H1 (cell line): ENCODE data around the gene PMS2. TPM values are rescaled to one million over a fixed set of nuclear protein-coding genes. Genes with fewer than 3 reads are reported as not detected.

Experiments
- CTCF ChIA-PET: fragments of 300-600 bp; sonication (Branson Sonifier 250); formaldehyde crosslinking; loops from one replicate; lab custom pipeline; 2021; ENCODE audit not compliant: partially characterized antibody; lab: Charles Lee
- POLR2A ChIA-PET: fragments of 300-600 bp; sonication (Branson Sonifier 250); formaldehyde crosslinking; loops from one replicate; lab custom pipeline; 2021; ENCODE audit warnings: inconsistent platforms; ENCODE audit not compliant: partially characterized antibody; lab: Charles Lee
- DNase-seq, 2 experiments: peaks; one replicate each; pipeline versions ENCODE4 v3.0.0 to v3.0.0-alpha.2; 2010 to 2022; ENCODE audit warnings: low spot score in 2 of 2, low read depth in 1 of 2, mixed read lengths in 1 of 2
- FAIRE-seq: peaks from 2 replicates; lab custom pipeline; 2011; peaks lifted over from hg19 to GRCh38; lab: Jason Lieb, UNC
- H2AFZ ChIP-seq: 2 replicates; pipeline ENCODE4 v1.8.1; 2012; ENCODE audit warnings: low read length, inconsistent platforms
- H2AK5ac ChIP-seq: 2 replicates; pipeline ENCODE4 v1.6.1; 2013; ENCODE audit warnings: low read depth, low read length
- H2BK120ac ChIP-seq: replicated peaks from 2 replicates; pipeline ENCODE3; 2013; ENCODE audit warnings: low read depth, low read length, inconsistent platforms
- H2BK12ac ChIP-seq: 2 replicates; pipeline ENCODE4 v1.6.1; 2013; ENCODE audit warnings: low read depth, low read length
- H2BK15ac ChIP-seq: 2 replicates; pipeline ENCODE4 v1.6.1; 2013; ENCODE audit warnings: low read length
- H2BK20ac ChIP-seq: 2 replicates; pipeline ENCODE4 v1.6.1; 2013; ENCODE audit warnings: low read length
- H2BK5ac ChIP-seq: 2 replicates; pipeline ENCODE4 v1.6.1; 2013; ENCODE audit warnings: low read depth, low read length
- H3K14ac ChIP-seq: 2 replicates; pipeline ENCODE4 v1.6.1; 2013; ENCODE audit warnings: inconsistent platforms; ENCODE audit not compliant: insufficient read length
- H3K18ac ChIP-seq: 2 replicates; pipeline ENCODE4 v1.6.1; 2013; ENCODE audit warnings: low read length; ENCODE audit errors: extremely low read depth
- H3K23ac ChIP-seq: 2 replicates; pipeline ENCODE4 v1.6.1; 2013; ENCODE audit warnings: inconsistent platforms; ENCODE audit not compliant: insufficient read length
- H3K23me2 ChIP-seq: 2 replicates; pipeline ENCODE4 v1.6.1; 2013; ENCODE audit warnings: low read depth, low read length
- H3K27ac ChIP-seq: 2 replicates; pipeline ENCODE4 v1.6.1; 2011; ENCODE audit warnings: low read depth, low read length, inconsistent platforms
- H3K27me3 ChIP-seq, 4 experiments: replicated peaks in 1 of 4; 1 replicate in 1 of 4; 2 replicates in 3 of 4; pipeline versions ENCODE4 v1.6.1 to v1.8.1; 2011 to 2013; ENCODE audit warnings: low read length in 3 of 4, mild to moderate bottlenecking in 3 of 4, inconsistent platforms in 2 of 4, mixed read lengths in 2 of 4, moderate library complexity in 1 of 4; ENCODE audit not compliant: control insufficient read depth in 3 of 4, insufficient read depth in 3 of 4; ENCODE audit errors: extremely low read depth in 1 of 4
- H3K36me3 ChIP-seq, 4 experiments: 2 replicates each; pipeline versions ENCODE4 v1.6.1 to v1.8.1; 2011 to 2013; ENCODE audit warnings: mild to moderate bottlenecking in 4 of 4, low read length in 3 of 4, moderate library complexity in 2 of 4, control low read depth in 1 of 4, inconsistent platforms in 1 of 4; ENCODE audit not compliant: insufficient read depth in 4 of 4, control insufficient read depth in 2 of 4
- H3K4ac ChIP-seq: replicated peaks from 2 replicates; pipeline ENCODE3; 2013; ENCODE audit warnings: low read length, low read depth, mixed read lengths, inconsistent platforms; ENCODE audit not compliant: insufficient read length
- H3K4me1 ChIP-seq, 4 experiments: replicated peaks in 1 of 4; 1 replicate in 1 of 4; 2 replicates in 3 of 4; pipeline versions ENCODE4 v1.6.1 to v1.8.1; 2011 to 2013; ENCODE audit warnings: low read length in 3 of 4, inconsistent platforms in 2 of 4, mixed read lengths in 1 of 4; ENCODE audit not compliant: insufficient read depth in 4 of 4, control insufficient read depth in 3 of 4
- H3K4me2 ChIP-seq, 2 experiments: 2 replicates each; pipeline versions ENCODE4 v1.6.1 to v1.8.1; 2011 to 2013; ENCODE audit warnings: low read depth in 2 of 2, low read length in 2 of 2, control low read depth in 1 of 2, inconsistent platforms in 1 of 2, mild to moderate bottlenecking in 1 of 2; ENCODE audit not compliant: insufficient read depth in 1 of 2
- H3K4me3 ChIP-seq, 4 experiments: fragments of 200-600, 300-600 bp in 1 of 4; sonication (generic), shearing (Covaris generic), sonication (Bioruptor Twin) in 1 of 4; 2 replicates each; pipeline versions ENCODE4 v1.5.1 to v1.8.1; 2011 to 2016; ENCODE audit warnings: low read length in 4 of 4, low read depth in 3 of 4, control low read depth in 2 of 4, inconsistent platforms in 2 of 4, mild to moderate bottlenecking in 2 of 4, mixed read lengths in 1 of 4, moderate library complexity in 1 of 4; ENCODE audit not compliant: insufficient read depth in 2 of 4; ENCODE audit errors: extremely low read depth in 1 of 4
- H3K56ac ChIP-seq: replicated peaks from 2 replicates; pipeline ENCODE3; 2013; ENCODE audit warnings: low read depth, mild to moderate bottlenecking, mixed read lengths, low read length, inconsistent platforms; ENCODE audit not compliant: insufficient read length
- H3K79me1 ChIP-seq: 2 replicates; pipeline ENCODE4 v1.6.1; 2013; ENCODE audit warnings: low read depth, low read length, control low read depth
- H3K79me2 ChIP-seq, 2 experiments: 2 replicates each; pipeline versions ENCODE4 v1.6.1 to v1.8.1; 2012 to 2013; ENCODE audit warnings: low read length in 2 of 2, mild to moderate bottlenecking in 2 of 2, inconsistent platforms in 1 of 2; ENCODE audit not compliant: insufficient read depth in 2 of 2, control insufficient read depth in 1 of 2
- H3K9ac ChIP-seq, 4 experiments: replicated peaks in 1 of 4; 1 replicate in 1 of 4; 2 replicates in 3 of 4; pipeline versions ENCODE4 v1.6.1 to v1.8.1; 2011 to 2013; ENCODE audit warnings: low read depth in 3 of 4, low read length in 3 of 4, control low read depth in 2 of 4, mild to moderate bottlenecking in 2 of 4, moderate library complexity in 2 of 4, inconsistent platforms in 1 of 4; ENCODE audit errors: extremely low read depth in 1 of 4
- H3K9me3 ChIP-seq, 2 experiments: 2 replicates each; pipeline versions ENCODE4 v1.6.1 to v1.8.1; 2012 to 2013; ENCODE audit warnings: mild to moderate bottlenecking in 2 of 2, moderate library complexity in 2 of 2, control low read depth in 1 of 2, inconsistent platforms in 1 of 2, low read depth in 1 of 2, low read length in 1 of 2, mixed read lengths in 1 of 2; ENCODE audit not compliant: insufficient read depth in 2 of 2
- H4K20me1 ChIP-seq, 2 experiments: replicated peaks in 1 of 2; 2 replicates each; pipeline versions ENCODE3 to v1.8.1; 2011 to 2013; ENCODE audit warnings: inconsistent platforms in 2 of 2, low read length in 2 of 2, mild to moderate bottlenecking in 1 of 2; ENCODE audit not compliant: insufficient read depth in 2 of 2, control insufficient read depth in 1 of 2
- H4K5ac ChIP-seq: 2 replicates; pipeline ENCODE4 v1.6.1; 2013; ENCODE audit warnings: low read length, low read depth, mixed read lengths, inconsistent platforms; ENCODE audit not compliant: insufficient read length
- H4K8ac ChIP-seq: 2 replicates; pipeline ENCODE4 v1.8.0; 2013; ENCODE audit warnings: mild to moderate bottlenecking, moderate library complexity, low read length, inconsistent platforms; ENCODE audit not compliant: insufficient read depth; ENCODE audit errors: extremely low read depth
- H4K91ac ChIP-seq: replicated peaks from 2 replicates; pipeline ENCODE3; 2013; ENCODE audit warnings: low read length, mixed read lengths, inconsistent platforms; ENCODE audit not compliant: insufficient read length
- ATF3 ChIP-seq: IDR thresholded peaks from 2 replicates; pipeline ENCODE4 v1.6.1; 2011; ENCODE audit warnings: low read depth, mild to moderate bottlenecking, low read length; ENCODE audit not compliant: insufficient read depth
- CTBP2 ChIP-seq: IDR thresholded peaks from 2 replicates; pipeline ENCODE4 v1.7.0; 2011; ENCODE audit warnings: borderline replicate concordance, mild to moderate bottlenecking, moderate library complexity, mixed read lengths, low read length; ENCODE audit not compliant: insufficient read depth, insufficient read length
- CTCF ChIP-seq, 3 experiments: IDR thresholded peaks; 1 replicate in 2 of 3; 2 replicates in 1 of 3; pipeline versions ENCODE4 v1.5.1 to v1.6.1; 2011; ENCODE audit warnings: low read length in 3 of 3, mild to moderate bottlenecking in 3 of 3, inconsistent platforms in 2 of 3, low read depth in 1 of 3, moderate library complexity in 1 of 3; ENCODE audit not compliant: insufficient read depth in 1 of 3; ENCODE audit errors: control extremely low read depth in 1 of 3
- E2F6 ChIP-seq: IDR thresholded peaks from 2 replicates; pipeline ENCODE4 v1.6.1; 2012; ENCODE audit warnings: inconsistent platforms
- EP300 ChIP-seq, 2 experiments: IDR thresholded peaks; 1 replicate in 1 of 2; 2 replicates in 1 of 2; pipeline ENCODE4 v1.6.1; 2011 to 2012; ENCODE audit warnings: low read depth in 2 of 2, low read length in 2 of 2, mild to moderate bottlenecking in 2 of 2, borderline replicate concordance in 1 of 2, inconsistent platforms in 1 of 2, moderate library complexity in 1 of 2
- PHF8 ChIP-seq: fragments of 200-600 bp; sonication (generic); conservative IDR thresholded peaks from 2 replicates; pipeline ENCODE4 v1.7.1; 2012; ENCODE audit warnings: low read depth, mild to moderate bottlenecking, inconsistent platforms, low read length, moderate library complexity
- SP1 ChIP-seq: IDR thresholded peaks from 2 replicates; pipeline ENCODE4 v1.6.1; 2011; ENCODE audit warnings: low read depth, low read length
- SP2 ChIP-seq: IDR thresholded peaks from 2 replicates; pipeline ENCODE4 v1.6.1; 2012; ENCODE audit warnings: mild to moderate bottlenecking, low read length, inconsistent platforms
- TBP ChIP-seq: IDR thresholded peaks from 2 replicates; pipeline ENCODE4 v1.6.1; 2011; ENCODE audit warnings: low read depth, low read length, improper control_type of control experiment
- TEAD4 ChIP-seq: IDR thresholded peaks from 2 replicates; pipeline ENCODE4 v1.6.1; 2012; ENCODE audit warnings: low read depth, low read length, inconsistent platforms, mixed read lengths
- WGBS, 2 experiments: shearing (Covaris generic) in 1 of 2; methylation state at CpG; one replicate each; pipeline versions ENCODE4 v1.1.6 to v1.1.7; 2013 to 2015; ENCODE audit warnings: low lambda C conversion rate in 2 of 2, mixed read lengths in 2 of 2, inconsistent platforms in 1 of 2, low coverage in 1 of 2, missing lambda C conversion rate in 1 of 2; ENCODE audit not compliant: insufficient replicate concordance in 2 of 2, insufficient coverage in 1 of 2, insufficient read length in 1 of 2; ENCODE audit errors: extremely low coverage in 1 of 2, missing lambda C conversion rate in 1 of 2; 5-methylcytosine and 5-hydroxymethylcytosine counted together
- polyA plus RNA-seq, 7 experiments: library from polyadenylated mRNA; depleted of rRNA in 3 of 7; stranded (reverse) in 5 of 7; unstranded in 2 of 7; fragments of >200 nt in 5 of 7; fragments of 200-250 nt in 2 of 7; gene quantifications; 1 replicate in 5 of 7; 2 replicates in 1 of 7; 4 replicates in 1 of 7; pipeline versions ENCODE4 v1.2.1 to v1.2.3, GENCODE V29; 2011 to 2013; ENCODE audit warnings: missing spikeins in 2 of 7, mixed read lengths in 2 of 7
- total RNA-seq: library from RNA; stranded (reverse); fragmentation: NEBNext Ultra II Directional; extraction: Animal tissue kit (Norgen Biotek cat#: 25700); gene quantifications from 2 replicates; pipeline ENCODE4 v1.2.1, GENCODE V29; 2021

Gene PMS2
- total and polyA plus RNA-seq, 2 of the 8 experiments (the other 6 are each of a cell fraction or from before 2014, with no cell fraction given), result 4.8 to 12.1 TPM

GRCh38 chr7:6028563-6028962 is 19.7 kb upstream of the PMS2 start:
- Histone ChIP-seq H3K56ac (no peak overlapping the region), H2BK5ac (no peak overlapping the region), H3K4ac (no peak overlapping the region), H3K79me1 (no peaks in the 10 kb centered on the region), H3K23me2 (no peaks in the 10 kb centered on the region), H2BK12ac (no peak overlapping the region), H3K27ac (no peak overlapping the region), H3K18ac (no peak overlapping the region), H3K14ac (no peak overlapping the region), H3K9me3 (no peaks in the 10 kb centered on the region), H2BK15ac (no peak overlapping the region), H3K9ac (no peak overlapping the region), H3K79me2 (peaks cover 0 to 3% of the 10 kb centered on the region in 2 experiments; a peak in 2 of 4 replicates), H2BK20ac (no peak overlapping the region), H3K4me3 (no peak overlapping the region), H3K36me3 (peaks cover 13 to 74% (median 39%) of the 10 kb centered on the region in 4 experiments), H4K8ac (no peak overlapping the region), H3K27me3 (no peaks in the 10 kb centered on the region), H2AK5ac (no peak overlapping the region), H2AFZ (no peak overlapping the region), H3K4me2 (no peak overlapping the region), H2BK120ac (no peak overlapping the region), H4K20me1 (peaks cover 7 to 9% of the 10 kb centered on the region in 2 experiments), H3K4me1 (no peaks in the 10 kb centered on the region), H3K23ac (no peak overlapping the region), H4K5ac (no peak overlapping the region), H4K91ac (no peak overlapping the region)
- CTCF ChIA-PET, result interaction anchor here (3.7 kb wide), 1 partner anchor 13 kb away, joined by 31 read pairs; no protein-coding TSS in a partner anchor
- 88% methylated on average over 5 of the region's 5 CpGs; no CpG with 5 or more reads in 1 of the 2 experiments for WGBS, 2 experiments
- DNase-seq (no peak), FAIRE-seq (no peak)
- POLR2A ChIA-PET, result interaction anchor here (3.5 kb wide), 1 partner anchor 20 kb away, joined by 11 read pairs; the partner anchor contains the start of genes AIMP2 and PMS2
- TF ChIP-seq SP2 (no peak), ATF3 (no peak), TEAD4 (no peak), SP1 (no peak), PHF8 (no peak), E2F6 (no peak), CTCF (IDR thresholded peaks at IDR 0.05; ENCODE audit: control extremely low read depth in 1 of 3, insufficient read depth in 1 of 3, low read depth in 1 of 3, low read length in 3 of 3) (no peak), TBP (no peak), CTBP2 (no peak), EP300 (IDR thresholded peaks at IDR 0.05; ENCODE audit: borderline replicate concordance in 1 of 2, low read depth in 2 of 2, low read length in 2 of 2) (no peak)
